H1 (cell line): ENCODE measurements around the gene S1PR1. TPM values are rescaled to one million over a fixed set of nuclear protein-coding genes. Genes with fewer than 3 reads are reported as not detected.
"Not testable (repeated sequence)": the region's sequence is repeated elsewhere in the genome, so short reads cannot be mapped to it uniquely, and the experiment has no call there.

Experiments
- CTCF ChIA-PET: fragments of 300-600 bp; sonication (Branson Sonifier 250); formaldehyde crosslinking; loops from one replicate; lab custom pipeline; 2021; ENCODE audit not compliant: partially characterized antibody; lab: Charles Lee
- POLR2A ChIA-PET: fragments of 300-600 bp; sonication (Branson Sonifier 250); formaldehyde crosslinking; loops from one replicate; lab custom pipeline; 2021; ENCODE audit warnings: inconsistent platforms; ENCODE audit not compliant: partially characterized antibody; lab: Charles Lee
- DNase-seq, 2 experiments: peaks; one replicate each; pipeline versions ENCODE4 v3.0.0 to v3.0.0-alpha.2; 2010 to 2022; ENCODE audit warnings: low spot score in 2 of 2, low read depth in 1 of 2, mixed read lengths in 1 of 2
- FAIRE-seq: peaks from 2 replicates; lab custom pipeline; 2011; peaks lifted over from hg19 to GRCh38; lab: Jason Lieb, UNC
- H2AFZ ChIP-seq: 2 replicates; pipeline ENCODE4 v1.8.1; 2012; ENCODE audit warnings: low read length, inconsistent platforms
- H2AK5ac ChIP-seq: 2 replicates; pipeline ENCODE4 v1.6.1; 2013; ENCODE audit warnings: low read depth, low read length
- H2BK120ac ChIP-seq: replicated peaks from 2 replicates; pipeline ENCODE3; 2013; ENCODE audit warnings: low read depth, low read length, inconsistent platforms
- H2BK12ac ChIP-seq: 2 replicates; pipeline ENCODE4 v1.6.1; 2013; ENCODE audit warnings: low read depth, low read length
- H2BK15ac ChIP-seq: 2 replicates; pipeline ENCODE4 v1.6.1; 2013; ENCODE audit warnings: low read length
- H2BK20ac ChIP-seq: 2 replicates; pipeline ENCODE4 v1.6.1; 2013; ENCODE audit warnings: low read length
- H2BK5ac ChIP-seq: 2 replicates; pipeline ENCODE4 v1.6.1; 2013; ENCODE audit warnings: low read depth, low read length
- H3K14ac ChIP-seq: 2 replicates; pipeline ENCODE4 v1.6.1; 2013; ENCODE audit warnings: inconsistent platforms; ENCODE audit not compliant: insufficient read length
- H3K18ac ChIP-seq: 2 replicates; pipeline ENCODE4 v1.6.1; 2013; ENCODE audit warnings: low read length; ENCODE audit errors: extremely low read depth
- H3K23ac ChIP-seq: 2 replicates; pipeline ENCODE4 v1.6.1; 2013; ENCODE audit warnings: inconsistent platforms; ENCODE audit not compliant: insufficient read length
- H3K23me2 ChIP-seq: 2 replicates; pipeline ENCODE4 v1.6.1; 2013; ENCODE audit warnings: low read depth, low read length
- H3K27ac ChIP-seq: 2 replicates; pipeline ENCODE4 v1.6.1; 2011; ENCODE audit warnings: low read depth, low read length, inconsistent platforms
- H3K27me3 ChIP-seq, 4 experiments: replicated peaks in 1 of 4; 1 replicate in 1 of 4; 2 replicates in 3 of 4; pipeline versions ENCODE4 v1.6.1 to v1.8.1; 2011 to 2013; ENCODE audit warnings: low read length in 3 of 4, mild to moderate bottlenecking in 3 of 4, inconsistent platforms in 2 of 4, mixed read lengths in 2 of 4, moderate library complexity in 1 of 4; ENCODE audit not compliant: control insufficient read depth in 3 of 4, insufficient read depth in 3 of 4; ENCODE audit errors: extremely low read depth in 1 of 4
- H3K36me3 ChIP-seq, 4 experiments: 2 replicates each; pipeline versions ENCODE4 v1.6.1 to v1.8.1; 2011 to 2013; ENCODE audit warnings: mild to moderate bottlenecking in 4 of 4, low read length in 3 of 4, moderate library complexity in 2 of 4, control low read depth in 1 of 4, inconsistent platforms in 1 of 4; ENCODE audit not compliant: insufficient read depth in 4 of 4, control insufficient read depth in 2 of 4
- H3K4ac ChIP-seq: replicated peaks from 2 replicates; pipeline ENCODE3; 2013; ENCODE audit warnings: low read length, low read depth, mixed read lengths, inconsistent platforms; ENCODE audit not compliant: insufficient read length
- H3K4me1 ChIP-seq, 4 experiments: replicated peaks in 1 of 4; 1 replicate in 1 of 4; 2 replicates in 3 of 4; pipeline versions ENCODE4 v1.6.1 to v1.8.1; 2011 to 2013; ENCODE audit warnings: low read length in 3 of 4, inconsistent platforms in 2 of 4, mixed read lengths in 1 of 4; ENCODE audit not compliant: insufficient read depth in 4 of 4, control insufficient read depth in 3 of 4
- H3K4me2 ChIP-seq, 2 experiments: 2 replicates each; pipeline versions ENCODE4 v1.6.1 to v1.8.1; 2011 to 2013; ENCODE audit warnings: low read depth in 2 of 2, low read length in 2 of 2, control low read depth in 1 of 2, inconsistent platforms in 1 of 2, mild to moderate bottlenecking in 1 of 2; ENCODE audit not compliant: insufficient read depth in 1 of 2
- H3K4me3 ChIP-seq, 4 experiments: fragments of 200-600, 300-600 bp in 1 of 4; sonication (generic), shearing (Covaris generic), sonication (Bioruptor Twin) in 1 of 4; 2 replicates each; pipeline versions ENCODE4 v1.5.1 to v1.8.1; 2011 to 2016; ENCODE audit warnings: low read length in 4 of 4, low read depth in 3 of 4, control low read depth in 2 of 4, inconsistent platforms in 2 of 4, mild to moderate bottlenecking in 2 of 4, mixed read lengths in 1 of 4, moderate library complexity in 1 of 4; ENCODE audit not compliant: insufficient read depth in 2 of 4; ENCODE audit errors: extremely low read depth in 1 of 4
- H3K56ac ChIP-seq: replicated peaks from 2 replicates; pipeline ENCODE3; 2013; ENCODE audit warnings: low read depth, mild to moderate bottlenecking, mixed read lengths, low read length, inconsistent platforms; ENCODE audit not compliant: insufficient read length
- H3K79me1 ChIP-seq: 2 replicates; pipeline ENCODE4 v1.6.1; 2013; ENCODE audit warnings: low read depth, low read length, control low read depth
- H3K79me2 ChIP-seq, 2 experiments: 2 replicates each; pipeline versions ENCODE4 v1.6.1 to v1.8.1; 2012 to 2013; ENCODE audit warnings: low read length in 2 of 2, mild to moderate bottlenecking in 2 of 2, inconsistent platforms in 1 of 2; ENCODE audit not compliant: insufficient read depth in 2 of 2, control insufficient read depth in 1 of 2
- H3K9ac ChIP-seq, 4 experiments: replicated peaks in 1 of 4; 1 replicate in 1 of 4; 2 replicates in 3 of 4; pipeline versions ENCODE4 v1.6.1 to v1.8.1; 2011 to 2013; ENCODE audit warnings: low read depth in 3 of 4, low read length in 3 of 4, control low read depth in 2 of 4, mild to moderate bottlenecking in 2 of 4, moderate library complexity in 2 of 4, inconsistent platforms in 1 of 4; ENCODE audit errors: extremely low read depth in 1 of 4
- H3K9me3 ChIP-seq, 2 experiments: 2 replicates each; pipeline versions ENCODE4 v1.6.1 to v1.8.1; 2012 to 2013; ENCODE audit warnings: mild to moderate bottlenecking in 2 of 2, moderate library complexity in 2 of 2, control low read depth in 1 of 2, inconsistent platforms in 1 of 2, low read depth in 1 of 2, low read length in 1 of 2, mixed read lengths in 1 of 2; ENCODE audit not compliant: insufficient read depth in 2 of 2
- H4K20me1 ChIP-seq, 2 experiments: replicated peaks in 1 of 2; 2 replicates each; pipeline versions ENCODE3 to v1.8.1; 2011 to 2013; ENCODE audit warnings: inconsistent platforms in 2 of 2, low read length in 2 of 2, mild to moderate bottlenecking in 1 of 2; ENCODE audit not compliant: insufficient read depth in 2 of 2, control insufficient read depth in 1 of 2
- H4K5ac ChIP-seq: 2 replicates; pipeline ENCODE4 v1.6.1; 2013; ENCODE audit warnings: low read length, low read depth, mixed read lengths, inconsistent platforms; ENCODE audit not compliant: insufficient read length
- H4K8ac ChIP-seq: 2 replicates; pipeline ENCODE4 v1.8.0; 2013; ENCODE audit warnings: mild to moderate bottlenecking, moderate library complexity, low read length, inconsistent platforms; ENCODE audit not compliant: insufficient read depth; ENCODE audit errors: extremely low read depth
- H4K91ac ChIP-seq: replicated peaks from 2 replicates; pipeline ENCODE3; 2013; ENCODE audit warnings: low read length, mixed read lengths, inconsistent platforms; ENCODE audit not compliant: insufficient read length
- ASH2L ChIP-seq: fragments of 200-600, 300-600 bp; sonication (generic); IDR thresholded peaks from one replicate; pipeline ENCODE4 v1.7.1; 2017; ENCODE audit warnings: low read length
- RBBP5 ChIP-seq: IDR thresholded peaks from 2 replicates; pipeline ENCODE4 v1.7.1; 2012; ENCODE audit warnings: low read depth, mild to moderate bottlenecking, inconsistent platforms, low read length, moderate library complexity, borderline replicate concordance
- SRF ChIP-seq: IDR thresholded peaks from 2 replicates; pipeline ENCODE4 v1.6.1; 2011; ENCODE audit warnings: mild to moderate bottlenecking, low read depth, low read length, moderate library complexity
- TBP ChIP-seq: IDR thresholded peaks from 2 replicates; pipeline ENCODE4 v1.6.1; 2011; ENCODE audit warnings: low read depth, low read length, improper control_type of control experiment
- WGBS, 2 experiments: shearing (Covaris generic) in 1 of 2; methylation state at CpG; one replicate each; pipeline versions ENCODE4 v1.1.6 to v1.1.7; 2013 to 2015; ENCODE audit warnings: low lambda C conversion rate in 2 of 2, mixed read lengths in 2 of 2, inconsistent platforms in 1 of 2, low coverage in 1 of 2, missing lambda C conversion rate in 1 of 2; ENCODE audit not compliant: insufficient replicate concordance in 2 of 2, insufficient coverage in 1 of 2, insufficient read length in 1 of 2; ENCODE audit errors: extremely low coverage in 1 of 2, missing lambda C conversion rate in 1 of 2; 5-methylcytosine and 5-hydroxymethylcytosine counted together
- polyA plus RNA-seq, 7 experiments: library from polyadenylated mRNA; depleted of rRNA in 3 of 7; stranded (reverse) in 5 of 7; unstranded in 2 of 7; fragments of >200 nt in 5 of 7; fragments of 200-250 nt in 2 of 7; gene quantifications; 1 replicate in 5 of 7; 2 replicates in 1 of 7; 4 replicates in 1 of 7; pipeline versions ENCODE4 v1.2.1 to v1.2.3, GENCODE V29; 2011 to 2013; ENCODE audit warnings: missing spikeins in 2 of 7, mixed read lengths in 2 of 7
- total RNA-seq: library from RNA; stranded (reverse); fragmentation: NEBNext Ultra II Directional; extraction: Animal tissue kit (Norgen Biotek cat#: 25700); gene quantifications from 2 replicates; pipeline ENCODE4 v1.2.1, GENCODE V29; 2021

S1PR1 gene
- total and polyA plus RNA-seq, 2 of the 8 experiments (the other 6 are each of a cell fraction or from before 2014, with no cell fraction given), result 3.5 to 5.5 TPM

DNA sequence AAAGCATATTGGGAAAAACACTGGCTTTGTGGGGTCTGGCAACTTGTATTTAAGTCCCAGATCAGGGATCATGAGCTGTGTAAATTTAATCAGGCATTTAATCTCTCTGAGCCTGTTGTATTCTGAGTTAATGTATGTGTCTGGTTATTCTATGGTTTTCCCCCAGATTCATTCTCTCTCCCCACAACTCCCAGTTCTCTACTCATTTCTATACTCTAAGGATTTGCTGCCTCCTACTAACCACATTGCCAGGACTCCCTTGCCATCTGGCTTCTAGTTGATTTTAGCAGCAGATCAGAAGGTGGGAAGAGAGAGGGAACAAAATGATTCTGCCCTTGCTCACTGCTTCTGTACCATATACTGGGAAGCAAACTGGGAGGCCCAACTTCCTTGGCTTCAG is 31.4 kb upstream of the S1PR1 start (continued):
- TF ChIP-seq RBBP5, result no peak
- TF ChIP-seq ASH2L, result no peak
- TF ChIP-seq SRF, result no peak
- TF ChIP-seq TBP, result no peak
- TF ChIP-seq, all 59 proteins: peak for 0

DNA sequence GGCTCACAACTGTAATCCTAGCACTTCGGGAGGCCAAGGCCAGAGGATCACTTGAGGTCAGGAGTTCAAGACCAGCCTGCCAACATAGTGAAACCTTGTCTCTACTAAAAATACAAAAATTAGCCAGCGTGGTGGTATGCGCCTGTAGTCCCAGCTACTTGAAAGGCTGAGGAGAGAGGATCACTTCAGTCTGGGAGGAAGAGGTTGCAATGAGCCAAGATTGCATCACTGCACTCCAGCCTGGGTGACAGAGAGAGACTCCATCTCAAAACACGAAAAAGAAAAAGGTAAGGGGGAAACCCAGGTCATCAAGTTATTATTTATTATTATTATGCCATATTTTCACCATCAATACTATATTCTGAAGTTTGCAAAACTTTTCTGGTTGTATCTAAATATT is 30.7 kb upstream of the S1PR1 start:
- H3K36me3 ChIP-seq, H3K4me1 ChIP-seq, H2BK20ac ChIP-seq, H3K4me3 ChIP-seq, H4K8ac ChIP-seq, H3K27ac ChIP-seq, DNase-seq, H4K91ac ChIP-seq, H3K23me2 ChIP-seq, H3K23ac ChIP-seq, H3K18ac ChIP-seq, FAIRE-seq, H2BK5ac ChIP-seq, H3K56ac ChIP-seq, H3K4me2 ChIP-seq, H2AFZ ChIP-seq, H2BK12ac ChIP-seq, H2BK120ac ChIP-seq, H4K5ac ChIP-seq, H3K9ac ChIP-seq, H3K79me2 ChIP-seq, POLR2A ChIA-PET, H4K20me1 ChIP-seq, H3K4ac ChIP-seq, H3K27me3 ChIP-seq, H2AK5ac ChIP-seq, H3K14ac ChIP-seq, H2BK15ac ChIP-seq, H3K79me1 ChIP-seq, H3K9me3 ChIP-seq: not testable (repeated sequence)
- 87% methylated on average over 4 of the region's 4 CpGs; no CpG with 5 or more reads in 1 of the 2 experiments for WGBS, 2 experiments
- CTCF ChIA-PET, result interaction anchor here (0.9 kb wide), 1 partner anchor 82 kb away, joined by 4 read pairs; no protein-coding TSS in a partner anchor
